ENCODE measurements around the gene KCNF1. TPM values are rescaled to one million over a fixed set of nuclear protein-coding genes. Genes with fewer than 3 reads are reported as not detected.

KCNF1 gene
- total RNA-seq, 4 donors from 2014 or later, result 0.19 TPM; not detected in 3

DNA sequence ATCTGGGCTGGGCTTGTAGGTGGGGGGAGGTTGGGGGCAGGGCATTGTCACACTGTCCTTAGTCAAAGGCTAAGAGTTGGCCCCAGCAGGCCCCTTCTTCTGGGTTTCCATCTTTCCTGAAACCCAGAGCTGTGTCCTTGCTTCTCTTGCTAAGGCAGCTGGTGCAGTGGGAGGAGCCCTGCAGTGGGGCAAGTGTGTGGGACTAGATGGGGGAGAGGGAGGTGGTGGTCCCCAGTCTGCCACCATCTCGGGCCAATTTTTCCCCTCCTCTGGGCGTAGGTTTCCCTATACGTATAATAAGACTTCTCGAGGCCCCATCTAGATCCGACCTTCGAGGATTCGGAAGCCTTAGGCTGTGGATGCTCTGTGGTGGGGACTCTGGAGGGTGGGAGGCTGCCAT is 3.5 kb downstream of the KCNF1 start:
- TF ChIP-seq, protein P1, sequence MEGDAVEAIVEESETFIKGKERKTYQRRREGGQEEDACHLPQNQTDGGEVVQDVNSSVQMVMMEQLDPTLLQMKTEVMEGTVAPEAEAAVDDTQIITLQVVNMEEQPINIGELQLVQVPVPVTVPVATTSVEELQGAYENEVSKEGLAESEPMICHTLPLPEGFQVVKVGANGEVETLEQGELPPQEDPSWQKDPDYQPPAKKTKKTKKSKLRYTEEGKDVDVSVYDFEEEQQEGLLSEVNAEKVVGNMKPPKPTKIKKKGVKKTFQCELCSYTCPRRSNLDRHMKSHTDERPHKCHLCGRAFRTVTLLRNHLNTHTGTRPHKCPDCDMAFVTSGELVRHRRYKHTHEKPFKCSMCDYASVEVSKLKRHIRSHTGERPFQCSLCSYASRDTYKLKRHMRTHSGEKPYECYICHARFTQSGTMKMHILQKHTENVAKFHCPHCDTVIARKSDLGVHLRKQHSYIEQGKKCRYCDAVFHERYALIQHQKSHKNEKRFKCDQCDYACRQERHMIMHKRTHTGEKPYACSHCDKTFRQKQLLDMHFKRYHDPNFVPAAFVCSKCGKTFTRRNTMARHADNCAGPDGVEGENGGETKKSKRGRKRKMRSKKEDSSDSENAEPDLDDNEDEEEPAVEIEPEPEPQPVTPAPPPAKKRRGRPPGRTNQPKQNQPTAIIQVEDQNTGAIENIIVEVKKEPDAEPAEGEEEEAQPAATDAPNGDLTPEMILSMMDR (IDR thresholded peaks at IDR 0.05), result no peak
- TF ChIP-seq POLR2A (IDR thresholded peaks at IDR 0.05), result no peak
- WGBS, 2 donors, result 90 to 95% methylated on average over 2 to 7 of the region's 7 CpGs
- no peak overlapping the region for H3K4me3 ChIP-seq
- no peaks in the 10 kb centered on the region for H3K36me3 ChIP-seq
- peaks cover 0 to 77% (median 5%) of the 10 kb centered on the region in 4 donors for H3K27me3 ChIP-seq
- DNase-seq, result no peak
- intact Hi-C loops (cut with DNase I), result no loop called here
- H3K27ac ChIP-seq, result no peak overlapping the region
- H3K4me1 ChIP-seq, result peaks cover 4 to 13% (median 4%) of the 10 kb centered on the region in 3 donors
- no peaks in the 10 kb centered on the region for H3K9me3 ChIP-seq

- Histone ChIP-seq H3K27me3 (peaks cover 0 to 72% (median 5%) of the 10 kb centered on the region in 4 donors), H3K9me3 (no peaks in the 10 kb centered on the region), H3K4me3 (no peak overlapping the region), H3K36me3 (no peaks in the 10 kb centered on the region), H3K4me1 (peaks cover 4 to 13% (median 4%) of the 10 kb centered on the region in 3 donors), H3K27ac (no peak overlapping the region)
- TF ChIP-seq POLR2A (IDR thresholded peaks at IDR 0.05), result no peak
- TF ChIP-seq, protein P1 (IDR thresholded peaks at IDR 0.05), result no peak
- 54 to 77% methylated on average over 4 to 6 of the region's 10 CpGs for WGBS, 2 donors
- DNase-seq, result no peak
- intact Hi-C loops (cut with DNase I), result no loop called here
Measured at GRCh38 chr2:10915731-10916276, 4.1 kb downstream of the KCNF1 start.

- 80 to 88% methylated on average over 6 of the region's 6 CpGs for WGBS, 2 donors
- intact Hi-C loops (cut with DNase I), result no loop called here
- no peak for TF ChIP-seq POLR2A (IDR thresholded peaks at IDR 0.05)
- TF ChIP-seq, protein P1 (IDR thresholded peaks at IDR 0.05), result no peak
- no peak for DNase-seq
- Histone ChIP-seq H3K27ac (no peak overlapping the region), H3K27me3 (peaks cover 0 to 60% (median 3%) of the 10 kb centered on the region in 4 donors), H3K36me3 (no peaks in the 10 kb centered on the region), H3K4me3 (no peak overlapping the region), H3K4me1 (peaks cover 0 to 6% (median 3%) of the 10 kb centered on the region in 3 donors), H3K9me3 (no peaks in the 10 kb centered on the region)
Measured at GRCh38 chr2:10916953-10917352, 5.2 kb downstream of the KCNF1 start.

DNA sequence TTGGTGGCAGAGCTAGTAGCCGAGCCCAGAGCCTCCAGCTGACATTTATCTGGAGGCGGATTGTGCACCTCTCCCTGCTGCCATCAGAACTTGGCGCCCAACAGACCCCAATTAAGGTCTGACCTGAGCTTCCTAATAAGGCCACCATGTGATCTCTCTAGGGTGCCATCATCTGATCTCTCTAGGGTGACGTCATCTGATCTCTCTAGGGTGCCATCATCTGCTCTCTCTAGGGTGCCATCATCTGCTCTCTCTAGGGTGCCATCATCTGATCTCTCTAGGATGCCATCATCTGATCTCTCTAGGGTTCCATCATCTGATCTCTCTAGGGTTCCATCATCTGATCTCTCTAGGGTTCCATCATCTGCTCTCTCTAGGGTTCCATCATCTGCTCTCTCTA is 6.2 kb downstream of the KCNF1 start:
- 82 to 85% methylated on average over 4 of the region's 4 CpGs for WGBS, 2 donors
- no peak overlapping the region for H3K27ac ChIP-seq
- TF ChIP-seq POLR2A (IDR thresholded peaks at IDR 0.05), result no peak
- TF ChIP-seq, protein P1 (IDR thresholded peaks at IDR 0.05), result no peak
- H3K4me1 ChIP-seq, result no peaks in the 10 kb centered on the region
- intact Hi-C loops (cut with DNase I), result no loop called here
- no peaks in the 10 kb centered on the region for H3K9me3 ChIP-seq
- H3K4me3 ChIP-seq, result no peak overlapping the region
- DNase-seq, result no peak
- peaks cover 0 to 59% (median under 1%) of the 10 kb centered on the region in 4 donors for H3K27me3 ChIP-seq
- no peaks in the 10 kb centered on the region for H3K36me3 ChIP-seq

- intact Hi-C loops (cut with DNase I), result no loop called here
Measured at GRCh38 chr2:10918661-10919409, 7.1 kb downstream of the KCNF1 start.

More at GRCh38 chr2:10918661-10919409, 7.1 kb downstream of the KCNF1 start:
- H3K4me3 ChIP-seq, result no peak overlapping the region
- H3K27me3 ChIP-seq, result peaks cover 0 to 55% (median 0%) of the 10 kb centered on the region in 4 donors
- TF ChIP-seq, protein P1 (IDR thresholded peaks at IDR 0.05), result no peak
- no peak for TF ChIP-seq POLR2A (IDR thresholded peaks at IDR 0.05)
- 62 to 67% methylated on average over 13 to 19 of the region's 20 CpGs for WGBS, 2 donors
- no peaks in the 10 kb centered on the region for H3K4me1 ChIP-seq
- no peak overlapping the region for H3K27ac ChIP-seq
- no peaks in the 10 kb centered on the region for H3K9me3 ChIP-seq
- no peaks in the 10 kb centered on the region for H3K36me3 ChIP-seq
- DNase-seq, result no peak

Measured in esophagus squamous epithelium (tissue), 5 donors.